Caco-2 (cell line): ENCODE data around the gene PLIN5. TPM values are rescaled to one million over a fixed set of nuclear protein-coding genes. Genes with fewer than 3 reads are reported as not detected.

Experiments
- BruUV-seq: library from RNA; stranded (reverse); fragments of 400-500 nt; replicated peaks from 2 replicates; lab custom pipeline; 2021; lab: Mats Ljungman, UMichigan
- CTCF ChIA-PET: fragments of 300-600 bp; sonication (Branson Sonifier 250); formaldehyde crosslinking; loops from one replicate; lab custom pipeline; 2022; ENCODE audit warnings: antibody characterized with exemption; lab: Charles Lee
- POLR2A ChIA-PET: fragments of 300-600 bp; sonication (Branson Sonifier 250); formaldehyde crosslinking; loops from one replicate; lab custom pipeline; 2022; ENCODE audit warnings: antibody characterized with exemption; lab: Charles Lee
- DNase-seq, 2 experiments: peaks; one replicate each; pipeline versions ENCODE4 v3.0.0 to v3.0.0-alpha.2; 2020 to 2022
- H3K27me3 ChIP-seq: replicated peaks from 2 replicates; pipeline ENCODE4 v1.6.0; 2011; ENCODE audit warnings: low read length; ENCODE audit not compliant: control insufficient read depth, insufficient read depth
- H3K36me3 ChIP-seq: 2 replicates; pipeline ENCODE4 v1.5.1; 2011; ENCODE audit warnings: low read length; ENCODE audit not compliant: control insufficient read depth, insufficient read depth
- H3K4me1 ChIP-seq: fragments of 250-450 bp; sonication (Bioruptor Pico); 2 replicates; pipeline ENCODE4 v1.5.1; 2020; ENCODE audit warnings: mild to moderate bottlenecking
- H3K4me3 ChIP-seq: 2 replicates; pipeline ENCODE4 v1.5.1; 2011; ENCODE audit warnings: low read depth, mild to moderate bottlenecking, control low read depth, low read length
- H3K9me3 ChIP-seq: fragments of 250-450 bp; sonication (Bioruptor Pico); 2 replicates; pipeline ENCODE4 v1.5.1; 2020; ENCODE audit warnings: mild to moderate bottlenecking, moderate library complexity
- H3K27ac Mint-ChIP-seq: one replicate; pipeline ENCODE4 v1.8.0; 2022; ENCODE audit warnings: mixed read lengths; ENCODE audit not compliant: unreplicated experiment
- H3K27me3 Mint-ChIP-seq: one replicate; pipeline ENCODE4 v1.8.0; 2022; ENCODE audit warnings: mixed read lengths; ENCODE audit not compliant: insufficient read depth, unreplicated experiment
- H3K36me3 Mint-ChIP-seq: one replicate; pipeline ENCODE4 v1.8.0; 2022; ENCODE audit warnings: mild to moderate bottlenecking, mixed read lengths; ENCODE audit not compliant: insufficient read depth, unreplicated experiment
- H3K4me1 Mint-ChIP-seq: one replicate; pipeline ENCODE4 v1.8.0; 2022; ENCODE audit warnings: low read depth, mixed read lengths; ENCODE audit not compliant: unreplicated experiment
- H3K4me3 Mint-ChIP-seq: one replicate; pipeline ENCODE4 v1.8.0; 2022; ENCODE audit warnings: mild to moderate bottlenecking, moderate library complexity, mixed read lengths; ENCODE audit not compliant: unreplicated experiment
- H3K9me3 Mint-ChIP-seq: one replicate; pipeline ENCODE4 v1.8.0; 2022; ENCODE audit warnings: mixed read lengths; ENCODE audit not compliant: unreplicated experiment
- CTCF ChIP-seq, 2 experiments: fragments of 200-600 bp in 1 of 2; IDR thresholded peaks; 1 replicate in 1 of 2; 2 replicates in 1 of 2; pipeline versions ENCODE4 v1.5.1 to v1.8.0; 2011 to 2022; ENCODE audit warnings: antibody characterized with exemption in 1 of 2, control low read depth in 1 of 2, inconsistent platforms in 1 of 2, low read depth in 1 of 2, low read length in 1 of 2, mild to moderate bottlenecking in 1 of 2, moderate library complexity in 1 of 2; ENCODE audit not compliant: insufficient read depth in 1 of 2, severe bottlenecking in 1 of 2, unreplicated experiment in 1 of 2
- intact Hi-C: fragments of 100-400 bp; cut with micrococcal nuclease; formaldehyde crosslinking; loops from one replicate; pipeline ENCODE4 v1.10.0; 2022; ENCODE audit not compliant: unreplicated experiment
- total RNA-seq: library from RNA; stranded (reverse); gene quantifications from 2 replicates; pipeline ENCODE4 v1.2.3, GENCODE V29; 2022

PLIN5 gene
- total RNA-seq, 1 experiment from 2014 or later = 0.73 TPM

GRCh38 chr19:4552525-4552819 is 17.4 kb upstream of the PLIN5 start:
- H3K4me1 ChIP-seq = 0 out of 2 replicates have a peak, but pooled peaks cover 5% of the 10 kb centered on the region
- H3K4me3 ChIP-seq = no peak overlapping the region
- H3K36me3 Mint-ChIP-seq = peaks cover 5% of the 10 kb centered on the region
- H3K9me3 ChIP-seq = no peaks in the 10 kb centered on the region
- peaks cover 3% of the 10 kb centered on the region for H3K4me1 Mint-ChIP-seq
- no peak for DNase-seq
- intact Hi-C loops = no loop called here
- TF ChIP-seq CTCF (IDR thresholded peaks at IDR 0.05; ENCODE audit: insufficient read depth in 1 of 2, low read depth in 1 of 2, low read length in 1 of 2, severe bottlenecking in 1 of 2, unreplicated experiment in 1 of 2) = no peak
- ChIA-PET CTCF (no interaction called here), POLR2A (no interaction called here)
- H3K27me3 Mint-ChIP-seq = peaks cover 4% of the 10 kb centered on the region
- no peak overlapping the region for H3K27ac Mint-ChIP-seq
- H3K36me3 ChIP-seq = no peaks in the 10 kb centered on the region
- H3K9me3 Mint-ChIP-seq = peaks cover 11% of the 10 kb centered on the region
- no peak overlapping the region for H3K4me3 Mint-ChIP-seq
- no TSS peak for BruUV-seq
- H3K27me3 ChIP-seq = no peaks in the 10 kb centered on the region

- Mint-ChIP-seq H3K36me3 (no peaks in the 10 kb centered on the region), H3K27ac (no peak overlapping the region), H3K4me3 (no peak overlapping the region), H3K27me3 (peaks cover 4% of the 10 kb centered on the region), H3K9me3 (peaks cover 11% of the 10 kb centered on the region), H3K4me1 (no peaks in the 10 kb centered on the region)
- intact Hi-C loops = no loop called here
- no peak for TF ChIP-seq CTCF (IDR thresholded peaks at IDR 0.05; ENCODE audit: insufficient read depth in 1 of 2, low read depth in 1 of 2, low read length in 1 of 2, severe bottlenecking in 1 of 2, unreplicated experiment in 1 of 2)
- ChIA-PET POLR2A (no interaction called here), CTCF (no interaction called here)
- Histone ChIP-seq H3K4me1 (no peaks in the 10 kb centered on the region), H3K9me3 (no peaks in the 10 kb centered on the region), H3K36me3 (no peaks in the 10 kb centered on the region), H3K27me3 (no peaks in the 10 kb centered on the region), H3K4me3 (no peak overlapping the region)
- BruUV-seq = no TSS peak
- no peak for DNase-seq
These were observed 15.5 kb upstream of the PLIN5 start for GRCh38 chr19:4550479-4551050.

GRCh38 chr19:4550018-4550417 is 15.0 kb upstream of the PLIN5 start:
- POLR2A ChIA-PET = no interaction called here
- Mint-ChIP-seq H3K9me3 (peaks cover 11% of the 10 kb centered on the region), H3K4me1 (no peaks in the 10 kb centered on the region), H3K27me3 (peaks cover 4% of the 10 kb centered on the region), H3K4me3 (no peak overlapping the region), H3K27ac (no peak overlapping the region), H3K36me3 (no peaks in the 10 kb centered on the region)
- no peak overlapping the region for H3K4me3 ChIP-seq
- BruUV-seq = no TSS peak
- H3K4me1 ChIP-seq = no peaks in the 10 kb centered on the region
- H3K27me3 ChIP-seq = no peaks in the 10 kb centered on the region
- no peak for DNase-seq
- H3K9me3 ChIP-seq = no peaks in the 10 kb centered on the region
- TF ChIP-seq CTCF (IDR thresholded peaks at IDR 0.05; ENCODE audit: insufficient read depth in 1 of 2, low read depth in 1 of 2, low read length in 1 of 2, severe bottlenecking in 1 of 2, unreplicated experiment in 1 of 2) = no peak
- H3K36me3 ChIP-seq = no peaks in the 10 kb centered on the region
- intact Hi-C loops = no loop called here
- CTCF ChIA-PET = no interaction called here
